Measurements from ENCODE around the gene SGPL1.

The SGPL1 gene

DNA sequence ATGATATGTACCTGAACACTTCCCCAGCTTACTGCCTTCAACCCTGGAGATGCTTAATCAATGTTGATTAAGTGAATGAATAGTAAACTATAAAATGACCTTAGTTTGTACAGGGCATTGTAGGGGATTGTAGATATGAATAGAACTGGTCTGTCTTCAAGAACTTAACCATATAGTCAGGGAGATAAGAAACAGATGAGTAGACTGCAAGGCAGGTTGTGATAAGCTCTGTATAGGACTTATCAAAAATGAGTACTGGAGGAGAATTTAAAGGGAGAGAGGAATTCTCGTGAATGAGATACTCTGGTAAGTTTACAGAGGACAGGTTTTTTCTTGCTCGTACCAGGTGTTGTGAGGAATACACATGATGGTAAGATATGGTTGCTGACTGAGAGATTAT lies 27.6 kb downstream of the SGPL1 start:
- H3K36me3 ChIP-seq: peaks cover 0 to 26% (median 14%) of the 10 kb centered on the region in 3 donors
- no peaks in the 10 kb centered on the region for H3K27me3 ChIP-seq
- no peak overlapping the region for H3K27ac ChIP-seq
- no peaks in the 10 kb centered on the region for H3K9me3 ChIP-seq
- DNase-seq: no peak
- TF ChIP-seq, protein P1, sequence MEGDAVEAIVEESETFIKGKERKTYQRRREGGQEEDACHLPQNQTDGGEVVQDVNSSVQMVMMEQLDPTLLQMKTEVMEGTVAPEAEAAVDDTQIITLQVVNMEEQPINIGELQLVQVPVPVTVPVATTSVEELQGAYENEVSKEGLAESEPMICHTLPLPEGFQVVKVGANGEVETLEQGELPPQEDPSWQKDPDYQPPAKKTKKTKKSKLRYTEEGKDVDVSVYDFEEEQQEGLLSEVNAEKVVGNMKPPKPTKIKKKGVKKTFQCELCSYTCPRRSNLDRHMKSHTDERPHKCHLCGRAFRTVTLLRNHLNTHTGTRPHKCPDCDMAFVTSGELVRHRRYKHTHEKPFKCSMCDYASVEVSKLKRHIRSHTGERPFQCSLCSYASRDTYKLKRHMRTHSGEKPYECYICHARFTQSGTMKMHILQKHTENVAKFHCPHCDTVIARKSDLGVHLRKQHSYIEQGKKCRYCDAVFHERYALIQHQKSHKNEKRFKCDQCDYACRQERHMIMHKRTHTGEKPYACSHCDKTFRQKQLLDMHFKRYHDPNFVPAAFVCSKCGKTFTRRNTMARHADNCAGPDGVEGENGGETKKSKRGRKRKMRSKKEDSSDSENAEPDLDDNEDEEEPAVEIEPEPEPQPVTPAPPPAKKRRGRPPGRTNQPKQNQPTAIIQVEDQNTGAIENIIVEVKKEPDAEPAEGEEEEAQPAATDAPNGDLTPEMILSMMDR (IDR thresholded peaks at IDR 0.05): no peak
- no peaks in the 10 kb centered on the region for H3K4me1 ChIP-seq
- H3K4me3 ChIP-seq: no peak overlapping the region
- intact Hi-C loops (cut with DNase I; ENCODE audit: low total_unique reads): no loop called here

DNA sequence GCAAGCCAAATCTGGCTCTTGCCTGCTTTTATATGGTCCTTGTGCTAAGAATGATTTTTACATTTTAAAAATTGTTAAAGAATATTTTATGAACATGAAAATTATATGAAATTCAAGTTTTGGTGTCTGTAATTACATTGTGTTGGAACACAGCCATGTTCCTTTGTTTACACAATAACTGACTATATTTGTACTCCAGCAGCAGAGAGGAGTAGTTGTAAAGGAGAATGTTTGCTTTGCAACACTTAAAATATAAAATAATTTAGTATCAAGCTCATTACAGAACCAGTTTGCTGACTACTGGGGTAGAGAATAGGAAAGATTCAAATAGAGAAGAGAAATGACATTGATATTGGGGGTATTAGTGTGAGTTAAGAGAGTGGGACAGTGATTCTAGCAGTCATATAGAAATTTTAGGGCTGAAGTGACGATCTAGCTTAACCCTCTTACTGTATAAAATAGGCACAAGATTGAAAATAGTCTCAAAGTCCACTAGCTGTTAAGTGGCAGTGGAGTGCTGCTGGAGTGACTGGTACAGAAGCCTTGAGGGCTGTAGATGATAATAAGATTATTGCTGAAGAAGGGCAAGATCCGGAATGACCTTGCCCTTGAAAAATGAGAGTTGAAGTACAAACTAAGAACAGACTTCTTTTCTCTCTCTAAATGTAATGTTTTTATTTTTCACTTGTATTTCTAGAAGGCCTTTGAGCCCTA lies 28.2 kb downstream of the SGPL1 start:
- Histone ChIP-seq H3K4me1 (no peaks in the 10 kb centered on the region), H3K27me3 (no peaks in the 10 kb centered on the region), H3K9me3 (no peaks in the 10 kb centered on the region), H3K36me3 (peaks cover 0 to 26% (median 14%) of the 10 kb centered on the region in 3 donors), H3K4me3 (no peak overlapping the region), H3K27ac (no peak overlapping the region)
- TF ChIP-seq, protein P1 (IDR thresholded peaks at IDR 0.05): no peak
- intact Hi-C loops (cut with DNase I; ENCODE audit: low total_unique reads): no loop called here
- DNase-seq: no peak

DNA sequence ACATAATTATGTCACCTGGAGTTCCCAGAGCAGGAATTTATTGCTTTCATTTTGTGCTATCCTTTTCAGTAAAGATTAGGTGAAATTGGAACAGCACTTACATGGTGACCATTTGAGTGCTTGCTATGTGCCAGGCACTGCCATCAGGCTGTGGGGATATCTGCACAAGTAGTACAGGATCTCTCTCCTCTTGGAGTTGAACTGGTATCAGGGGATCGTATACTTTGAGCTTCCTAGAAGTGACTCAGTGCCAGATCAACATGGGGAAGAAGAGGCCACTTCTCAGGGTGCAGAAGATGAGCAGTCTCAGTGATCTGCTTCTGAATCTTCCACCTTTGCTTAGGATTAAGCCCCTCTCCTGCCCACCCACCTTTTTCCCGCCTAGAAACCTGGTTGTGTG lies 29.5 kb downstream of the SGPL1 start:
- Histone ChIP-seq H3K9me3 (no peaks in the 10 kb centered on the region), H3K36me3 (peaks cover 0 to 26% (median 14%) of the 10 kb centered on the region in 3 donors), H3K4me3 (no peak overlapping the region), H3K27me3 (no peaks in the 10 kb centered on the region), H3K27ac (no peak overlapping the region), H3K4me1 (peaks cover 0 to 11% (median 0%) of the 10 kb centered on the region in 4 donors)
- DNase-seq: no peak
- TF ChIP-seq, protein P1 (IDR thresholded peaks at IDR 0.05): no peak
- intact Hi-C loops (cut with DNase I; ENCODE audit: low total_unique reads): no loop called here

DNA sequence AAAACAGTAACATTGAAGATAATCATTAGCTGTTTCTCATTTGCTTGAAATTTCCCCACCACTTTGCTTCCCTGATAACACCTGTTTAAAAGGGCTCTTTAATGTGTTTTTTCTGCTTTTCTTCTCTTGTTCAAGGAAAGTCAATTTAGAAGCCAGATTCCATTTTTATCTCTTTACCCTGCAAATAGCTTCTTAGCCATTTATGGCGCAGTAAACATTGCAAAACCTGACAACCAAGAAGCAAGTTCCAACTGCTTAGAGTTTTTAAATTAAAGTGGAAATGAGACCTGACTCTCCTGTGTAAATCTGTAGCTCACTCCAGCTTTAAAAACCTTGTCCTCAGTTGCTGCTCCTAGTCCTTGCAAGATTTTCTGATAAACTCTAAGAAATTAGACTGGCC lies 30.1 kb downstream of the SGPL1 start:
- intact Hi-C loops (cut with DNase I; ENCODE audit: low total_unique reads): no loop called here
- DNase-seq: no peak

DNA sequence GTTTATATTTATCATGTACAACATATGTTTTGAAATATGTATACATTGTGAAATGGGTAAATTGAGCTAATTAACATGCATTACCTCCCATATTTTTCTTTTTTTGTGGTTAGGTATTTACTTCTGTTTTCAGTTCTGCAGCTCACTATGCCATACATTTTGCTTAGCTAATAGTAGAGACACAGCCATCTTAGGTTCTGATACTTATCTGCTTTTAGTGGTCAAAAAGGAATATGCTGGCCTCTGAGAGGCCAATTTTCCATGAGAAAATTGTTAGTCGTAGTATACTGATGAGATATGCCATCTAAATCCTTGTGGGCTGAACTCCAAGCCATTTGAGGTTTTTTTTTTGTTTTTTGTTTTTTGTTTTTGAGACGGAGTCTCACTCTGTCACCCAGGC lies 31.0 kb downstream of the SGPL1 start:
- Histone ChIP-seq H3K4me1 (peaks cover 0 to 15% (median 0%) of the 10 kb centered on the region in 4 donors), H3K27me3 (no peaks in the 10 kb centered on the region), H3K36me3 (peaks cover 8 to 31% (median 23%) of the 10 kb centered on the region in 3 donors), H3K27ac (no peak overlapping the region), H3K9me3 (no peaks in the 10 kb centered on the region), H3K4me3 (no peak overlapping the region)
- intact Hi-C loops (cut with DNase I; ENCODE audit: low total_unique reads): no loop called here
- TF ChIP-seq, protein P1 (IDR thresholded peaks at IDR 0.05): no peak
- no peak for DNase-seq

More for the DNA sequence above, 30.1 kb downstream of the SGPL1 start:
- Histone ChIP-seq H3K36me3 (peaks cover 0 to 26% (median 14%) of the 10 kb centered on the region in 3 donors), H3K27me3 (no peaks in the 10 kb centered on the region), H3K27ac (no peak overlapping the region), H3K4me1 (peaks cover 0 to 15% (median 0%) of the 10 kb centered on the region in 4 donors), H3K4me3 (no peak overlapping the region), H3K9me3 (no peaks in the 10 kb centered on the region)
- TF ChIP-seq, protein P1 (IDR thresholded peaks at IDR 0.05): no peak

Measured in tibial artery (tissue), 4 donors.